C4-2B (cell line): ENCODE data around the gene TIMM29.

Experiments
- H3K27ac ChIP-seq: fragments of 450-650 bp; 2 replicates; pipeline ENCODE4 v1.5.1; 2017
- CTCF ChIP-seq: fragments of 450-650 bp; conservative IDR thresholded peaks from 2 replicates; pipeline ENCODE4 v1.5.1; 2017; ENCODE audit warnings: mild to moderate bottlenecking
- ZFX ChIP-seq: fragments of 450-650 bp; IDR thresholded peaks from 2 replicates; pipeline ENCODE4 v1.6.1; 2017

Gene TIMM29

GRCh38 chr19:10977742-10978092 lies 49.1 kb downstream of the TIMM29 start:
- no peak overlapping the region for H3K27ac ChIP-seq

More at GRCh38 chr19:10977742-10978092, 49.1 kb downstream of the TIMM29 start:
- TF ChIP-seq CTCF, result no peak
- no peak for TF ChIP-seq ZFX
